Measurements from ENCODE around the gene PIGO.

The PIGO gene

DNA sequence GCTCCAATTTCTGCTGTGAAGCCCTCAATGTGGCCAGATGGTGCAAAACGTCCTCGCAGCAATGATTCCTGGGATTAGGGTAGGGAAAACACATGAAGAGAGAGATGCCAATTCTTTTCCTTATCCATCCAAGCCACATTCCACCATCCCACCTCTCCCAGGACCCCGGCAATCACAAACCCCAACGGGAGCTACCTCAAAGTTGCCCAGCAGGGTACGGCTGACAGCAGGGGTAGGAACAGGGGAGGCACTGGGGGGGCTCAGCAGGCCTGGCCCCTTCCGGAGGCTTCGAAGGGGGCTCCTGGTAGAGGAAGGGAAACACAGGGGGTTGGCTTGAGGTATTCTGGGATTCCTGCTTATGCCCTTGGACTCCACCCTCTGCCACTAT lies 9.9 kb upstream of the PIGO start:
- no peak for DNase-seq (ENCODE audit: low read depth in 2 of 2)

DNA sequence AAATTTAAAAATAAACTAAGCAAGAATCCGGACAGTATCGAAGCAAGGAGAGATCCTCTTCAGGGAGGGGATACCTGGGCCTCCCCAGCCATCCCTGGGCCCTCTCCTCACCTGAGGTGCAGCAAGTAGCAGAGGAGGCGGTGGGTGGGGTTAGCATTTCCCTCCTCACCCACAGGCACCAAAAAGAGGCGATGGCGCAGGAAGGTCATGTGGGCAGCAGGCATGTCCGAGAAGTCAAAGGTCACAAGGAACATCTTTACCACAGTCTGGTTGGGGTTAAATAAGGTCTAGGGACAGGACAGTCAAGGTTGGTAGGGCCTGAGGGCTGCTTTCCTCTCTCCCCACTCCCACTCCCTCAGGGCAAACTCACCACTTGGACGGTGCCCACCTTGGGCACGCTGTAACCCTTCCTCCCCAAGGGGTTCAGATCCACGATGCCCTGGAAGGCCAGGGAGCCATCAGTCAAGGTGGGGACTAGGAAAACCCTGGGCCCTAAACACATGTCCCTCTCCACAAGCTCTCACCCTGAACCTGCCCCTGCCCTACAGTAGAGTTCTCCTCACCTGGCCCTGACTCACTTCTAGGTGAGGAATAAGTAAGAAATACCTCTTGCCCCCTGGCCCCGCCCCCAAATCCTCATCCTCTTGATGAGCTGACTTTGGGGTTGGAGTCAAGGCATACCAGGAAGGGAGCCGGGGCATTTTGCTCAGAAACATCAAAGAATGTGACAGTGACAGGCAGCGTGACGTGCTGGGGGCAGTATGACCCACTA lies 9.4 kb upstream of the PIGO start:
- no peak for DNase-seq (ENCODE audit: low read depth in 2 of 2)

DNA sequence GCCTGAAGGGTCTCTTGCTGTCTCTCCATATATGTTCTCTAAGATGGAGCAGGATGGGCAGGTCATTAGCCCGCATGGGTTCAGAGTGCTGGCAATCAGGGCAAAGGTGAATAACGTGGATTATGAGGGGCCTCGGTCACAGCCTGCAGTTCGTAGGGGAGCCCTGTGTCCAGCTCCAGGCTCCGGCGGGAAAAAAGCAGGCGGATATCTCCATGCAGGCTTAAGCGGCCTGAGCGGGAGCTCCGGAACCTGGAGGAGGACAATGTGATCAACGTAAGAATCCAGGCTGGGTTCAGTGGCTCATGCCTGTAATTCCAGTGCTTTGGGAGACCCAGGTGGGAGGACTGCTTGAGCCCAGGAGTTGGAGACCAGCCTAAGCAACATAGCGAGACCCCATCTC lies 8.7 kb upstream of the PIGO start:
- no peak for DNase-seq (ENCODE audit: low read depth in 2 of 2)

DNA sequence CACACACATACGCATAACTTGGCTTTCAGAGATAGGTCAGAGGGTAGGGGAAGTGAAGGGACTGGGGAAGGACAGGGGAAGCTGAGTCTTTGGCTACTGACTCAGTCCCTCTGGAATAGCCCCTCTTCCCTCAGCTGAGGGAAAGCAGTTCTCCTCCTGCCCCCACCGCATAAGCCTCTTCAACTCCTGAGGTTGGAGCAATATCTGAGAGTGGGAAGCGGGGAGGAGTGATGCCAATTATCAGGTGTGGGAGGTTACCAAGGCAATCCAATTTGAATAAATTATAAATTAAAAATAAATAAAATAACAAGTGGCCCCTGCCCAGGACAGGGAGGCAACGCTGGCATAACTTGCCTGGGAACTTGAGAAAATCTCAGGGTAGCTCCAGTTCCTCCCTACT lies 8.2 kb upstream of the PIGO start:
- no peak for DNase-seq (ENCODE audit: low read depth in 2 of 2)

DNA sequence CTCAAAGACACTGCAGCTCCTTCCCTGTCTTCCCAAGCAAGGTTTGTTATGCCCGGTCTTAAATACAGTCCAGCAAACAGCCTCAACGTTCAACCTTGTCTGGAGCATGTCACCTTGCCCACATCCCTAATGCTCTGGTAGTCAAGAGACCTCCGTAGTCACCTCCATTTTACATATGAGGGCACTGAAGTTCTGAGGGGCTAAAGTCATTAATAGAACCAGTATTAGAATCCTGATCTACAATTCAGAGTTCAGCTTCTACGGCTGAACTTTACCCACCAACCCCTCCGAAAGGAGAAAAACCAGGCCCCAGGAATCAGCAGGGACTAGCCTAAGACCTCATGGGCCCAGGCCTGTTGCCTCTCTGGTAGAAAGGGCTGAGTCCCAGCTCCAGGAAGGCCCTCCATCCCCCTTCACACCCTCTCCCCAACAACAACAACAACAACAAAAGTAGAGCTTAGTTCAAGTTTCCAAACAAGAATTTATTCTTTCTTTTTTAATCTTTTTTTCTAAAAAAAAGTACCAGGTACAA lies 7.3 kb upstream of the PIGO start:
- DNase-seq (ENCODE audit: low read depth in 2 of 2), result no peak

DNA sequence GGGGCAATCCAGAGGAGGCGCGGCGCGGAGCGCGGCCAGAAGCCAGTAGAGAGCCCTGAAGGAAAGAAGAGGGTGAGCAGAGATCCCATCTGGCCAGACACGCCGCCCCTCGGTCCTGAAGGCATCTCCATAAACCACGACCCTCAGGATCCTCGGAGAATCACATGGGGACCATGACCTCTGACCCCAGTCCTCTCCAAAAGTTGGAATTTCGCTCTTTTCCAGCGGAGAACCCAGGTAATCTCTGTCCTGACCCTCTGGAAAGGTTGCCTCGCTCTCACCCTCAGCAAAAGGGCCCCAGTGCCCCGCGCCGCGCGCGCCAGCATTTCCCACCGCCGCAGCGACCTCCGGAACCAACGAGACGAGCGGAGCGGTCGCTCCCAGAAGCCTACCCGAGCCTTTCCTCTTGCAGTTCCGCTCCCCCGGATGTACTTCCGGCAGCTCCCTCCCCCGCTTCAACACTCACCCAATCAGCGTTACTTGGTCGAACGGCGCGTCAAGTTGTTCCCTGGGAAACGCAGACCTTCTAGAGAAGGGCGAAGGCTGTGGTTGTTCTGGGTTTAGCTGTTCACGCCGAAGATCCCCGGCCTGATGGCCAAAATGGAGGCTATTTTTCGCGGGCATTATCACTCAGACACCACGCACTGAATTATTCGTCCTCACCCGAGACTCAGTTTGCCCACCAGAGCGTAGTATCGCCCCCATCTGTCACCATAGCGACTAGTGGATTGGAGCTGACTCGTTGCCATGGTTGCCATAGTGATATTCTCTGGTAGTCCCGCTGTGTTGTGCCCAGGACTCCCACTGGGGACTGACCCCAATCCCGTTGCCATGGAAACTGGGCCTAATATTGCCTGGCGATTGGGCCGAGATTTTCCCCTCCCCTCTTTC lies 6.6 kb upstream of the PIGO start, which contains the start of gene STOML2:
Gene STOML2 (minus strand): TSS at position 363 of the 891 bp plus-strand sequence. CDS start 37 bp downstream, at position 326.
- DNase-seq (ENCODE audit: low read depth in 2 of 2), result peak; percentile 80 to 89

DNA sequence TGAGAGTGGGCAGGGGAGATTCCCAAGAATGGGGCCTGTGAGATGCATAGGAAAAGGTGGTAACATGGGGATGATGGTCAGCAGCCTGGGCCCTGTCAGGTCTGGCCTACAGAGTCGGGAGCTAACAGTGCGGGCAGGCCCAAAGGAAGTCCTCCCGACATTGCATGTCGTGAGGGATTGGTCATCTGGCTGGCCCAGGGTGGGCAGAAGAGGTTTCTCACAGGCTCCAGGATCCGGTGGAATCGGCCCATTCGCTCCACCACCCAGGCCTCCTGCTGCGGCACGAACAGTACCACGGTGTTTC lies 6.0 kb upstream of the PIGO start:
- no peak for DNase-seq (ENCODE audit: low read depth in 2 of 2)

DNA sequence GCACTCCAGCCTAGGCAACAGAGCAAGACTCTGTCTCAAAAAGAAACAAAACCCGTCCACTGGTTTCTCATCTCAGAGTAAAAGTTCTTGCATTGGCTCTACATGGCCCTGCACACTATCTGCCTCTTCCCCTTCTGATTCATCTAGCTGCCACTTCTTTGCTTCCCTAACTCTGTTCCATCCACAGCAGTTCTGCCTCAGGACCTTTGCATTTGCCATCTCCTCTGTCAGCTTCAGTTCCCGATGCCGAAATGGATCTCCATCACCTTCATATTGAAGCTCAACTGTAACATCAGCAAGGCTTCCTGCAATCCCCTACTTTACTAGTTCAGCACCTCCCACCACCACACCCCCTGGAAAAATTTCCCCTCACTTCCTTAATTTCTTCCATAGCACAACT lies 1.2 kb upstream of the PIGO start:
- no peak for DNase-seq (ENCODE audit: low read depth in 2 of 2)

DNA sequence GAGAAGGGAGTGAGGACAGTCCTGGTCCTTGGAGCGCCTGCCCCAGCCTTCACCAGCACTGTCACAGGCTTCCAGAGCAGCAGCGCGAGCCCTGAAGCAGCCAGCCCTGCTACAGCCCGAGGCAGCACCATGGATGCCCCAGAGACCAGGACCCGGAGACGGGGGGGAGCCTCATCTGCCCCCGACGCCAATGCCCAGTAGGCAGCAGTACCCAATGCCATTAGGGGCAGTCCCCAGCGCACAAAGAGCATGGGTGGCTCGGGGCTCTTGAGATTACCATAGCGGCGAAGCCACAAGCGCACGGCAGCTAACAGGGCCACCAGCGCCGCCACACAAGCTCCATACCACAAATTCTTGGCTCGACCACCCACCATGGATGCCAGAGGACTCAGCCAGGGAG lies 4.9 kb downstream of the PIGO start:
- DNase-seq (ENCODE audit: low read depth in 2 of 2), result no peak

DNA sequence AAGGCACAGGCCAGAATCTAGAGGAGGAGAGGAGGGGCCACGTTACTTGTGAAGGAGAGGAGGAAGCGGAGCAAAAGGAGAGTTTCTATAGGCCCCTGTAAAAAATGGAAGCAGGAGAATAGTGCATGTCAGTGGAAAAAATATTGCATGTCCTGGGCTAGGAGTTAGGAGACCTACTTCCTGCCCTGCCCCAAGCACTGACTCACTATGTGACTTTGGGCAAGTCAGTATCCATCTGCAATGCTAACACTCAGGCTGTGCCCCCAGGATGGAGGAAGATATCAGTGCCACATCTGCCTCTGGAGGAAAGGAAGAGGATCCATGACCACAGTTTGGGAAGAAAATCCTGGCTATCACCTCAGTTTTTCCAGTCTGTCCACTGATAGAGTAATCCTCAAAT lies 7.0 kb downstream of the PIGO start:
- DNase-seq (ENCODE audit: low read depth in 2 of 2), result no peak

DNA sequence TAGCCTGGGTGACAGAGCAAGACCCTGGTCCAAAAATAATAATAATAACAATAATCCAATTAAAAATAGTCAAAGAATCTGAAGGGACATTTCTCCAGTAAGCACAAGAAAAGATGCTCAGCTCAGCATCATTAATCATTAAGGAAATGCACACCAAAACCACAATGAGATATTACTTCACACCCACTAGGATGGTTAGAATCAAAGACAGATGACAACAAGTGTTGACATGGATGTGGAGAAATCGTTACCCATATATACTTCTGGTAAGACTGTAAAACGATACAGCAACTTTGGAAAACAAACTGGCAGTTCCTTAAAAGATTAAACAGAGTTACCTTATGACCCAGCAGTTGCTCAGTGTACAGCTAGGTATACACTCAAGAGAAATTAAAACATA lies 11.3 kb downstream of the PIGO start:
- DNase-seq (ENCODE audit: low read depth in 2 of 2), result no peak

DNA sequence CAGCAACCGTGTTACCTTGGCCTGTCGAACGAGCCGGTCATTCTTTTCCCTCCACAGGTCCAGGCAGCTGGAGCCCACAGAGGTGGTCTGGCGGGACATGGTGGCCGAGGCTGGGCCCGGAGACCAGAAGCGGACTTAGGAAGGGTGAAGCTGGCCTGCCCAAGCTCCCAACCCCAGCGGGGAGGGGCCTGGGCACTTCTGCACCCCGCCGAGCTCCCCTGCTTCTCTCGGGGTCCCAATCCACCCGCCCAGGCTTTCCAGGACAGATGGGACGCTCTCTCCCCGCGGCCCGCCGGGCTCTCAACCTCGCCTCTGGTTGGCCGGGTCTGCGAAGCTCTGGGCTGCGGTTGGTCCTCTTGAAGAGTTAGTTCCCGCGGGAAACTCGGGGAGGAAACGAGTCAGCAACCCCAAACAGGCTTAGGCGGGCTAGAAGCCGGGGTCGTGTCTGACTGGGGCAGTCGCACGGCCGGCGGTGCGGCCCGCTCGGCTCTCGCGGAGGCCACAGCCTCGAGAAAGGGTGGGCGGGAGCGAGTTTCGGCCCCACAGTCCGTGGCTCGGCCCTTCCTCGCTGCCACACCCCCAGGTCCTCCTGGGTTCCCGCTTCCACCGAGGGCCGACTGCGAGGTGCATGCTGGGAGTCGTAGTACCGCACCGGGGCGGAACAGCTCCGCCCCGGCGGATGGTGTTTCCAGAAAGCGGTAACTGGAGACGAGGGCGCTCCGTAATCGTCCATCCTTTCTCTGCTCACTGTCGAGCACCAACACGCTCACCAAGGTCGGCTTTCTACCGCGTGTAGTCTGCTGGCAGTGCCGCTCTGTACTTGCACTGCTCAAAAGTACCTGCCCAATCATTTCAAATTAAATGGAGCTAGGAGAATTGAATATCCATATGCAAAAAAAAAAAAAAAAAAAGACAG lies 16.7 kb downstream of the PIGO start, which contains the start of gene FANCG:
Gene FANCG (minus strand): TSS at position 517 of the 916 bp plus-strand sequence. CDS start 418 bp downstream, at position 99.
- DNase-seq (ENCODE audit: low read depth in 2 of 2), result peak; percentile 58 to 66

DNA sequence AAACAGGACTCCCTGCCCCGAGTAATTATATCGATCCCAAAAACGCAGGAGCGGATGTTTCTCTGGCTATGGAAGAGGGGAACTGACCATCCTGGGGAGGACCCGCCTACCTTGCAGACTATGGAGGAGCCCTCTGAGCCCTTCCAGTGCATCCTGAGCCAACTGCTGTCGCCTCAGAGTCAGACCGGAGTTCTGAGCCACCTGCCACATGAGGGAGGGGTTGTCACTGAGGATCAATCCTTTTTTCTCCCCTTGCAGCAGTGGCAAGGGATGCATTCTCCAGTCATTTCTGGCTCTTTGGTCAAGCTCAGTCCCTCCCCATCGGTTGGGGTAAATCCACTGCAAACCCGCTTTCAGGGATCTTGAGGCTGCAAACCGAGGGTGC lies 17.4 kb downstream of the PIGO start:
- DNase-seq (ENCODE audit: low read depth in 2 of 2), result no peak

DNA sequence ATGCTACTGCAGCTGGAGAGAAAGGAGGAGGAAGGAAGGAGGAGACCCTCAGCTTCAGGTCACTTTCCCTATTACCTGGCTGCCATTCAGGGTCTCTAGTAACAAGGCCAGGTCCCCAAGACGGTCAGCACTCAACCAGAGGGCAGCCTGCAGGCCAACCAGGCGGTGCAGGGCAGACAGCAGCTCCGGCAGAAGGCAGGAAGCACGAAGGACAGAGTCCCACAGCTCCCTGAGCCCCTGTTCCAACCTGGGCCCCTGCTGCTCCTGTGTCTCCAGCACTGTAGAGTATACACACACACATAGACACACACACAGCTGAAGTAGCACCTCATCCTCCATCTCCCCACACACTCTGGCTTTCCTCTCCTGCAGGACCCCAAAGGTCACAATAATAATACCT lies 18.3 kb downstream of the PIGO start:
- no peak for DNase-seq (ENCODE audit: low read depth in 2 of 2)

DNA sequence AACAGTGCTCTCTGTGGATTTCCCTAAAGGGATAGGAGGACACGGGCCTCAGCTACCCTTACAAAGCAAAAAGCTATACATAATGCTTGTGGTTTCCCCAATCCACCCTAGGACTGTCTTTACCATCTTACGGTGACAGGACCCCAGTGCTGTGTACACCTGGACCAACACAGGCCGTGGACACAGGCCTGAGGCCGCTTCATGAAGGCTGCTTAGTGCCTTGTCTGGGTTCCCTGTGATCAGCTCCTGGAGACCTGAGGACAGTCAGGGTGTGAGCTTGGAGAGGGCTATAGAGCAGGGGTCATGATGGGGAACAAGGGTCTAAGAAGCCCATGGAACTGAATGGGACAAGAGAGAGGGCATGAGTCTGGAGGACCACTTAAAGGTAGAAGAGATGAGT lies 19.5 kb downstream of the PIGO start:
- no peak for DNase-seq (ENCODE audit: low read depth in 2 of 2)

DNA sequence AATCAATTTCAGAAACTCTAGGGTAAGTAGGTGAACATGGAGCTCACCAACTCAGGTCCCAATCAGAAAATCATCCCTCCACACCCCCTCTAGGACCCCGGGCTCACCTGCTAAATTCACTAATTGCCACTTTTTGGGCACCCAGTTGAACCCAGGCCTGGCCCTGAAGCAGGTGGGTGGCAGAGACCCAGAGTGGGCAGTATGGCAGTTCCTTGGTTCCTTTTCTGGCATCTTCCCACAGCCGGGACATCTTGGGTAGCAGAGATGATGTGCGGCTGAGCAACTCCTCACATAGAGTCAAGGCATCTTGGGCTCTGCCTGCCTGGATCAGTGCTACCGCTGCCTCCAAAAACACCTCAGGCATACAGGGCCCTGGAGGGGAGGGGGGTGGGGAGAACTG lies 21.0 kb downstream of the PIGO start:
- DNase-seq (ENCODE audit: low read depth in 2 of 2), result no peak

DNA sequence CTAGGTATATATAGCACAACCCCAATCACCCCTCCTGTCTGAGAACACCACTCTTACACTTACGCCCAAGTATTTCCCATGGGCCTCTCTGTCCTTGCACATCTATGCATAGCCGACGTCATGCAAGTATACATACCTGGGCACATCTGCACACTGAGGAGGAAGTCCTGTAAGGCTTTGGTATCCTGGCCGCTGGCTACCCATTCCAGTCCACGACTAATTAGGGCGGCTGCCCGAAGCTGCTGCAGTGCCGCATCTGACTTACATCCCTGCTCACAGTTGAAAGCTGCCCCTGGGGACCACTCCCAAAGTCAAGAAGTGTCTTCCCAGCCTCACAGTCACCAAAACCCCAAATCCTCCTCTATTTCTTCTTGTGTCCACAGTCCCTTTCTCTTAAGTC lies 21.6 kb downstream of the PIGO start:
- no peak for DNase-seq (ENCODE audit: low read depth in 2 of 2)

DNA sequence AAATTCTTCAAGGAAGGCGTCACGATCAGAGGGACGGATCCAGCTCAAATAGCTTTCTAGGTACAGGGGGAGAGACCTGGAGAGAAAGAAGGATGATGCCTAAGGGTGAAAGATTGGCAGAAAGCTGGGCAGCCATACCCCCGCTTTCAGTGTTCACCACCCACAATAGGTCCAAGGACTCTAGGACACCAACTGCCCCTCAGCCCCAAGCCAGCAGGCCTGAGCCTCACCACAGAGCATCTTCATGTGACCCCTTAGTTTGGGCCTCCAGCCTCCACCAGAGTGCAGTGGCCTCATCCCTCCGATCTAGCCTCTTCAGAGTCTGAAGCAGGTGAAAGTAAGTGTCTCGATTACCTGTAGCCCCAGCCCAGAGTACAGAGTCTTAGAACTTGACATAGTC lies 22.2 kb downstream of the PIGO start:
- no peak for DNase-seq (ENCODE audit: low read depth in 2 of 2)

DNA sequence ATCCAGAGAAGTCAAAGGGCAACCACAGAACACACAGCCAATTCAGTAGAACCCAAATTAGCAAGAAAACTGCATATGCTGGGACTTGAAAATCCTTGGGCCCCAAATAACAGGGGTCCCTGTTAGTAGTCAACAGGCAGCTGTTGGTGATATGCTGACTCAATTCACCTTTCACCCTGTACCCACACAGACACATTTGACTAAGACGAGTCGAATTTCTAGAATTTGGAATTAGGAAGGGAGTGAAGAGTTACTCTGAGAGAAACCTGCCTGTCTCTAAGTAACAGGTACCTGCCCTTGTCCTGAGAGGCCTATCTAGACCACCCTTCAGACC lies 23.1 kb downstream of the PIGO start:
- DNase-seq (ENCODE audit: low read depth in 2 of 2), result no peak

DNA sequence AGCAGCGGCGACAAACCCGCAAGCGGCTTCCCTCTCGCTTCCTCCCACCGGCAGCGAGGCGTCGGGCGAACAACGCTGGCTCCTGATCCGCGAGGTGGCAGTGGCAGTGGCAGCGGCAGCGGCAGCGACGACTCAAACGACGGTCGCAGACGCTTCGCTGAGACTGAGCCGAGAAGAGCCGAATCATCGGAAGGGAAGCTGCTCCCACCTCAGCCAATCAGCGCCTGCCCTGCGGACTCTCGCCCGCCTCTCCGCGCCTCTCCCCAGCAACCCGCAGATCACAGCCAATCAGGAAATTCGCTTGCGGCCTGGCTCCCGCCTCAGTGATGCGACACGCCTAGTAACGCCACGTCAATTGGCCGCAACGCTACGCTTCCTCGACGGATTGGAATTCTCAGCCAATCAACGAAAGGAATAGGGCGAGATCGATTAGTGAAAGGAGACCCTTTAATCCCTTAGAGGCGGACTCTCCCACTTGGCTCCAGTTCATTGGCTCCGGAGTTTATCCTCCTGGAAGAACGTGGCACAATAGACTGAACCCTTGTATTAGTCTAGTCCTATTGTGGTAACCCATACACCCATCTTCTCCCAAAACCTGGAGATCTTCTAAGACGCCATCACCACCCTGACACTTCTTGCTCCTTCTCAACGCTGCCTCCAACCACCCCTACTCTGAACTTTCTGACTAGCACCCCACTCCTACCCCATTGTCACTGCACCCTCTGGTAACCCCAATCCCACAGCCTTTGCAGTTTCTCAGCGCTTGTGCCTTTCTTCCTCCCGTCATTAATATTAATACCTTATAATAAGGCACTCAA lies 23.7 kb downstream of the PIGO start, which contains the start of gene VCP:
Gene VCP (minus strand): TSS at position 165 of the 818 bp plus-strand sequence. CDS start 272 bp downstream, outside the sequence.
- peak; percentile 92 to 97 for DNase-seq (ENCODE audit: low read depth in 2 of 2)

All from activated CD8-positive, alpha-beta memory T cell treated with anti-CD3 and anti-CD28 coated beads for 4 hours (primary cell).